ENCODE results near the gene NINJ1. TPM values are rescaled to one million over a fixed set of nuclear protein-coding genes. Genes with fewer than 3 reads are reported as not detected.

The NINJ1 gene
- total and polyA plus RNA-seq, 2 of the 13 experiments (the other 11 are each of a cell fraction or from before 2014, with no cell fraction given), result 81.2 to 92.1 TPM

GRCh38 chr9:93143830-93144530 is 9.9 kb upstream of the NINJ1 start (continued):
- TF ChIP-seq ZNF142 (CRISPR knock-in tag; IDR thresholded peaks at IDR 0.05) (no peak), MTF2 (CRISPR knock-in tag; IDR thresholded peaks at IDR 0.05; ENCODE audit: borderline replicate concordance) (no peak), NONO (IDR thresholded peaks at IDR 0.05) (no peak), NONO (CRISPR knock-in tag; conservative IDR thresholded peaks at IDR 0.05) (0 out of 2 replicates have a peak, but pooled peaks have one; percentile 14), TERF1 (CRISPR knock-in tag; IDR thresholded peaks at IDR 0.05) (no peak), ZFP1 (CRISPR knock-in tag; IDR thresholded peaks at IDR 0.05) (no peak), ZSCAN12 (CRISPR knock-in tag; IDR thresholded peaks at IDR 0.05) (no peak), ZNF274 (CRISPR knock-in tag; IDR thresholded peaks at IDR 0.05) (no peak), MAFK (conservative IDR thresholded peaks at IDR 0.05 in 1 of 2, IDR thresholded peaks at IDR 0.05 in 1 of 2; ENCODE audit: low read length in 2 of 2) (no peak), ZNF430 (CRISPR knock-in tag; IDR thresholded peaks at IDR 0.05) (no peak), ZNF260 (CRISPR knock-in tag; IDR thresholded peaks at IDR 0.05; ENCODE audit: borderline replicate concordance, low read depth) (no peak), MAX (IDR thresholded peaks at IDR 0.05) (peak; percentile 19; the same call in 1 of the 2 replicates), HOXA9 (CRISPR knock-in tag; IDR thresholded peaks at IDR 0.05; ENCODE audit: borderline replicate concordance) (no peak), DZIP1 (CRISPR knock-in tag; IDR thresholded peaks at IDR 0.05) (0 out of 2 replicates have a peak, but pooled peaks have one; percentile 57), ZNF446 (CRISPR knock-in tag; IDR thresholded peaks at IDR 0.05) (no peak)
